ENCODE data around the gene FOXP1.

- TF ChIP-seq EZH2phosphoT487 (IDR thresholded peaks at IDR 0.05; ENCODE audit: insufficient read depth, low read depth) = no peak
- TF ChIP-seq EZH2 (IDR thresholded peaks at IDR 0.05; ENCODE audit: insufficient read depth, poor library complexity, severe bottlenecking) = no peak
Observed at GRCh38 chr3:71175691-71176365, 407.7 kb downstream of the FOXP1 start.
